ENCODE data around the gene TMEM92.

DNA sequence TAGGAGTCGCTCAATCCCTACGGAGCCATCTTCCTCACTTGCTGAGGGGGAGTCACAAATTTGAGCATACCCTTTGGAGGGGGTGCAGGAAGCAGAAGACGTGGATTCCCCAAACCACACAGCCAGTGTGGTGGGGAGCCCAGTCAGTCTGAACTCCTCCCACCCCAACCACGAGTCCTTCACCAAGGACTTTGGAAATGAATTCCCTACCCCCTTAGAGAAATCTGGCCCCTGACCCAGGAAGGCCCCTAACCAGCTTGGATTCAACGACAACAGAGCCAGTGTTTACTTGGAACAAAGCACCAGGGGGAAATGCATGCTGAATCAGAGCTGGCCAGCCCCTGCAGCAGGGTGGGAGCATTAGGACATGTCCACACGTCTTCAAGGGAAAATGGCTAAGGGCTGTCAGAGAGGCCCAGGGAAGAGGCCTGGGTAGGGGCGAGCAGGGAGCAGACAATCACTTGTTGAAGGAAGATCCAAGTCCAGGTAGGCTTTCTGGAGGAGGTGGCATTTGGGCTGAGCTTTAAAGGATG, 5.5 kb upstream of the TMEM92 start:
- TF ChIP-seq, protein P1, sequence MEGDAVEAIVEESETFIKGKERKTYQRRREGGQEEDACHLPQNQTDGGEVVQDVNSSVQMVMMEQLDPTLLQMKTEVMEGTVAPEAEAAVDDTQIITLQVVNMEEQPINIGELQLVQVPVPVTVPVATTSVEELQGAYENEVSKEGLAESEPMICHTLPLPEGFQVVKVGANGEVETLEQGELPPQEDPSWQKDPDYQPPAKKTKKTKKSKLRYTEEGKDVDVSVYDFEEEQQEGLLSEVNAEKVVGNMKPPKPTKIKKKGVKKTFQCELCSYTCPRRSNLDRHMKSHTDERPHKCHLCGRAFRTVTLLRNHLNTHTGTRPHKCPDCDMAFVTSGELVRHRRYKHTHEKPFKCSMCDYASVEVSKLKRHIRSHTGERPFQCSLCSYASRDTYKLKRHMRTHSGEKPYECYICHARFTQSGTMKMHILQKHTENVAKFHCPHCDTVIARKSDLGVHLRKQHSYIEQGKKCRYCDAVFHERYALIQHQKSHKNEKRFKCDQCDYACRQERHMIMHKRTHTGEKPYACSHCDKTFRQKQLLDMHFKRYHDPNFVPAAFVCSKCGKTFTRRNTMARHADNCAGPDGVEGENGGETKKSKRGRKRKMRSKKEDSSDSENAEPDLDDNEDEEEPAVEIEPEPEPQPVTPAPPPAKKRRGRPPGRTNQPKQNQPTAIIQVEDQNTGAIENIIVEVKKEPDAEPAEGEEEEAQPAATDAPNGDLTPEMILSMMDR (IDR thresholded peaks at IDR 0.05; ENCODE audit: low read depth, low read length, missing input control): no peak
- TF ChIP-seq RAD21 (IDR thresholded peaks at IDR 0.05): no peak
- no peak for TF ChIP-seq TAF1 (conservative IDR thresholded peaks at IDR 0.05)
- TF ChIP-seq, protein P2, sequence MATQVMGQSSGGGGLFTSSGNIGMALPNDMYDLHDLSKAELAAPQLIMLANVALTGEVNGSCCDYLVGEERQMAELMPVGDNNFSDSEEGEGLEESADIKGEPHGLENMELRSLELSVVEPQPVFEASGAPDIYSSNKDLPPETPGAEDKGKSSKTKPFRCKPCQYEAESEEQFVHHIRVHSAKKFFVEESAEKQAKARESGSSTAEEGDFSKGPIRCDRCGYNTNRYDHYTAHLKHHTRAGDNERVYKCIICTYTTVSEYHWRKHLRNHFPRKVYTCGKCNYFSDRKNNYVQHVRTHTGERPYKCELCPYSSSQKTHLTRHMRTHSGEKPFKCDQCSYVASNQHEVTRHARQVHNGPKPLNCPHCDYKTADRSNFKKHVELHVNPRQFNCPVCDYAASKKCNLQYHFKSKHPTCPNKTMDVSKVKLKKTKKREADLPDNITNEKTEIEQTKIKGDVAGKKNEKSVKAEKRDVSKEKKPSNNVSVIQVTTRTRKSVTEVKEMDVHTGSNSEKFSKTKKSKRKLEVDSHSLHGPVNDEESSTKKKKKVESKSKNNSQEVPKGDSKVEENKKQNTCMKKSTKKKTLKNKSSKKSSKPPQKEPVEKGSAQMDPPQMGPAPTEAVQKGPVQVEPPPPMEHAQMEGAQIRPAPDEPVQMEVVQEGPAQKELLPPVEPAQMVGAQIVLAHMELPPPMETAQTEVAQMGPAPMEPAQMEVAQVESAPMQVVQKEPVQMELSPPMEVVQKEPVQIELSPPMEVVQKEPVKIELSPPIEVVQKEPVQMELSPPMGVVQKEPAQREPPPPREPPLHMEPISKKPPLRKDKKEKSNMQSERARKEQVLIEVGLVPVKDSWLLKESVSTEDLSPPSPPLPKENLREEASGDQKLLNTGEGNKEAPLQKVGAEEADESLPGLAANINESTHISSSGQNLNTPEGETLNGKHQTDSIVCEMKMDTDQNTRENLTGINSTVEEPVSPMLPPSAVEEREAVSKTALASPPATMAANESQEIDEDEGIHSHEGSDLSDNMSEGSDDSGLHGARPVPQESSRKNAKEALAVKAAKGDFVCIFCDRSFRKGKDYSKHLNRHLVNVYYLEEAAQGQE (IDR thresholded peaks at IDR 0.05): no peak
- TF ChIP-seq SP1 (IDR thresholded peaks at IDR 0.05): no peak
- TF ChIP-seq, protein P3, sequence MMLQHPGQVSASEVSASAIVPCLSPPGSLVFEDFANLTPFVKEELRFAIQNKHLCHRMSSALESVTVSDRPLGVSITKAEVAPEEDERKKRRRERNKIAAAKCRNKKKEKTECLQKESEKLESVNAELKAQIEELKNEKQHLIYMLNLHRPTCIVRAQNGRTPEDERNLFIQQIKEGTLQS (IDR thresholded peaks at IDR 0.05): no peak
- no peak for TF ChIP-seq JUND (IDR thresholded peaks at IDR 0.05)
- TF ChIP-seq RXRA (IDR thresholded peaks at IDR 0.05): no peak
- no peak for TF ChIP-seq MAX (IDR thresholded peaks at IDR 0.05)
- TF ChIP-seq YY1 (IDR thresholded peaks at IDR 0.05): no peak
- no peak for TF ChIP-seq NR2F2 (IDR thresholded peaks at IDR 0.05)
- no peak for TF ChIP-seq EGR1 (IDR thresholded peaks at IDR 0.05; ENCODE audit: low read depth in 2 of 2)
- TF ChIP-seq FOXA1 (IDR thresholded peaks at IDR 0.05): no peak

Data from liver (tissue), 3 donors.